H9 (cell line): ENCODE results near the gene ITPR2. TPM values are rescaled to one million over a fixed set of nuclear protein-coding genes. Genes with fewer than 3 reads are reported as not detected.

Experiments used
- DNase-seq: peaks from one replicate; pipeline ENCODE4 v3.0.0-alpha.2; 2017
- H2AFZ ChIP-seq: one replicate; pipeline ENCODE4 v1.6.1; 2013; ENCODE audit warnings: mild to moderate bottlenecking, low read length, control low read depth, moderate library complexity
- H2AK5ac ChIP-seq: 2 replicates; pipeline ENCODE4 v1.6.1; 2013; ENCODE audit warnings: low read length, control low read depth, mixed read lengths; ENCODE audit not compliant: insufficient read length
- H2BK120ac ChIP-seq: one replicate; pipeline ENCODE4 v1.6.1; 2013; ENCODE audit warnings: low read depth, mild to moderate bottlenecking, low read length, control low read depth, inconsistent platforms; ENCODE audit not compliant: poor library complexity, severe bottlenecking
- H2BK12ac ChIP-seq: 2 replicates; pipeline ENCODE4 v1.6.1; 2013; ENCODE audit warnings: low read length, control low read depth, mixed read lengths, low read depth; ENCODE audit not compliant: insufficient read length
- H2BK15ac ChIP-seq: 2 replicates; pipeline ENCODE4 v1.6.1; 2013; ENCODE audit warnings: low read depth, low read length, control low read depth
- H2BK20ac ChIP-seq: one replicate; pipeline ENCODE4 v1.6.1; 2013; ENCODE audit warnings: low read depth, mild to moderate bottlenecking, low read length, control low read depth, inconsistent platforms; ENCODE audit not compliant: poor library complexity, severe bottlenecking
- H2BK5ac ChIP-seq: 2 replicates; pipeline ENCODE4 v1.6.1; 2013; ENCODE audit warnings: low read length, control low read depth, mixed read lengths; ENCODE audit not compliant: insufficient read length
- H3K14ac ChIP-seq: 2 replicates; pipeline ENCODE4 v1.6.1; 2013; ENCODE audit warnings: low read length, control low read depth; ENCODE audit not compliant: insufficient read depth
- H3K18ac ChIP-seq: 2 replicates; pipeline ENCODE4 v1.6.1; 2013; ENCODE audit warnings: low read depth, mild to moderate bottlenecking, mixed read lengths, low read length, control low read depth; ENCODE audit not compliant: insufficient read length
- H3K23ac ChIP-seq: 2 replicates; pipeline ENCODE4 v1.6.1; 2013; ENCODE audit warnings: low read length, control low read depth, mixed read lengths, low read depth; ENCODE audit not compliant: insufficient read length
- H3K23me2 ChIP-seq: 2 replicates; pipeline ENCODE4 v1.6.1; 2013; ENCODE audit warnings: low read depth, mild to moderate bottlenecking, mixed read lengths, low read length, control low read depth; ENCODE audit not compliant: insufficient read length, poor library complexity, severe bottlenecking
- H3K27ac ChIP-seq: 2 replicates; pipeline ENCODE4 v1.5.1; 2013; ENCODE audit warnings: low read length, control low read depth, mixed read lengths, low read depth; ENCODE audit not compliant: insufficient read length
- H3K27me3 ChIP-seq: 2 replicates; pipeline ENCODE4 v1.6.1; 2013; ENCODE audit warnings: low read length, control low read depth, inconsistent platforms; ENCODE audit not compliant: insufficient read depth
- H3K4ac ChIP-seq: 2 replicates; pipeline ENCODE4 v1.6.1; 2013; ENCODE audit warnings: low read depth, mild to moderate bottlenecking, control low read depth, inconsistent platforms, low read length, moderate library complexity
- H3K4me1 ChIP-seq: 2 replicates; pipeline ENCODE4 v1.6.1; 2013; ENCODE audit warnings: low read length, control low read depth, inconsistent platforms; ENCODE audit not compliant: insufficient read depth
- H3K4me2 ChIP-seq: 2 replicates; pipeline ENCODE4 v1.6.1; 2013; ENCODE audit warnings: low read length, control low read depth, mixed read lengths; ENCODE audit not compliant: insufficient read length, insufficient read depth
- H3K56ac ChIP-seq: 2 replicates; pipeline ENCODE4 v1.6.1; 2013; ENCODE audit warnings: low read depth, mild to moderate bottlenecking, mixed read lengths, low read length, control low read depth; ENCODE audit not compliant: insufficient read length
- H3K79me1 ChIP-seq: 2 replicates; pipeline ENCODE4 v1.6.1; 2013; ENCODE audit warnings: low read depth, mild to moderate bottlenecking, moderate library complexity, low read length, control low read depth, inconsistent platforms; ENCODE audit not compliant: insufficient read depth, poor library complexity, severe bottlenecking
- H3K79me2 ChIP-seq: 2 replicates; pipeline ENCODE4 v1.6.1; 2013; ENCODE audit warnings: low read length, control low read depth, inconsistent platforms; ENCODE audit not compliant: insufficient read depth
- H3K9ac ChIP-seq: 2 replicates; pipeline ENCODE4 v1.6.1; 2013; ENCODE audit warnings: low read length, control low read depth, mixed read lengths; ENCODE audit not compliant: insufficient read length; ENCODE audit errors: extremely low read depth
- H3K9me3 ChIP-seq: one replicate; pipeline ENCODE4 v1.6.1; 2013; ENCODE audit warnings: low read depth, low read length, inconsistent platforms; ENCODE audit not compliant: control insufficient read depth
- H3T11ph ChIP-seq: one replicate; pipeline ENCODE4 v1.6.1; 2013; ENCODE audit warnings: mild to moderate bottlenecking, low read length, control low read depth, inconsistent platforms
- H4K20me1 ChIP-seq: one replicate; pipeline ENCODE4 v1.6.1; 2013; ENCODE audit not compliant: control insufficient read depth, insufficient read length, insufficient read depth
- H4K5ac ChIP-seq: 2 replicates; pipeline ENCODE4 v1.6.1; 2013; ENCODE audit warnings: low read depth, mild to moderate bottlenecking, mixed read lengths, low read length, control low read depth; ENCODE audit not compliant: insufficient read length
- H4K8ac ChIP-seq: replicated peaks from 2 replicates; pipeline ENCODE4 v1.6.1; 2013; ENCODE audit warnings: low read length, control low read depth, mixed read lengths, low read depth; ENCODE audit not compliant: insufficient read length
- H4K91ac ChIP-seq: 2 replicates; pipeline ENCODE4 v1.6.1; 2013; ENCODE audit warnings: low read depth, mild to moderate bottlenecking, moderate library complexity, mixed read lengths, low read length, control low read depth; ENCODE audit not compliant: insufficient read length
- H3K27ac Mint-ChIP-seq, 3 experiments: 2 replicates in 2 of 3; 3 replicates in 1 of 3; pipeline ENCODE4 v1.8.0; 2020 to 2021; ENCODE audit warnings: mixed read lengths in 3 of 3, mild to moderate bottlenecking in 1 of 3, moderate library complexity in 1 of 3
- H3K27me3 Mint-ChIP-seq: 2 replicates; pipeline ENCODE4 v1.8.0; 2021; ENCODE audit warnings: low read depth, mild to moderate bottlenecking, moderate library complexity, mixed read lengths
- H3K36me3 Mint-ChIP-seq, 3 experiments: 2 replicates in 2 of 3; 3 replicates in 1 of 3; pipeline ENCODE4 v1.8.0; 2020 to 2021; ENCODE audit warnings: low read depth in 3 of 3, mixed read lengths in 3 of 3; ENCODE audit not compliant: insufficient read depth in 1 of 3
- H3K4me1 Mint-ChIP-seq, 2 experiments: 2 replicates each; pipeline ENCODE4 v1.8.0; 2020; ENCODE audit warnings: mixed read lengths in 2 of 2
- H3K4me3 Mint-ChIP-seq, 2 experiments: 2 replicates in 1 of 2; 3 replicates in 1 of 2; pipeline ENCODE4 v1.8.0; 2020 to 2021; ENCODE audit warnings: mild to moderate bottlenecking in 2 of 2, mixed read lengths in 2 of 2, moderate library complexity in 1 of 2
- H3K9me3 Mint-ChIP-seq, 2 experiments: 2 replicates in 1 of 2; 3 replicates in 1 of 2; pipeline ENCODE4 v1.8.0; 2020; ENCODE audit warnings: mild to moderate bottlenecking in 2 of 2, mixed read lengths in 2 of 2, moderate library complexity in 1 of 2
- CTCF ChIP-seq: fragments of 200-600 bp; sonication (generic); conservative IDR thresholded peaks from 3 replicates; pipeline ENCODE4 v1.8.0; 2021; ENCODE audit warnings: antibody characterized with exemption, mild to moderate bottlenecking
- WGBS: extraction: QIAGEN DNeasy Blood & Tissue Kit; methylation state at CpG from one replicate; pipeline ENCODE4 v1.1.7; 2013; ENCODE audit warnings: missing lambda C conversion rate, low lambda C conversion rate, mixed read lengths; ENCODE audit not compliant: insufficient read length; ENCODE audit errors: extremely low coverage; 5-methylcytosine and 5-hydroxymethylcytosine counted together
- total RNA-seq: library from RNA; stranded (reverse); gene quantifications from 2 replicates; pipeline ENCODE4 v1.2.1, GENCODE V29; 2021

Gene ITPR2
- total RNA-seq, 1 experiment from 2014 or later, result 14.8 TPM

GRCh38 chr12:26713885-26714383 is 119.1 kb downstream of the ITPR2 start:
- Histone ChIP-seq H2BK15ac (no peak overlapping the region), H3K18ac (no peak overlapping the region), H3K23me2 (no peaks in the 10 kb centered on the region), H3T11ph (no peak overlapping the region), H4K5ac (no peak overlapping the region), H3K23ac (no peak overlapping the region), H2BK120ac (no peak overlapping the region), H3K27ac (no peak overlapping the region), H2BK12ac (no peak overlapping the region), H3K79me1 (no peaks in the 10 kb centered on the region), H3K4me2 (no peak overlapping the region), H3K4ac (no peak overlapping the region), H3K79me2 (no peaks in the 10 kb centered on the region), H3K27me3 (no peaks in the 10 kb centered on the region; the same call in 1 of the 2 replicates), H3K9me3 (no peaks in the 10 kb centered on the region), H3K14ac (no peak overlapping the region), H2BK20ac (no peak overlapping the region), H2AFZ (no peak overlapping the region), H3K56ac (no peak overlapping the region), H3K4me1 (peaks cover 3% of the 10 kb centered on the region; the same call in 1 of the 2 replicates), H4K20me1 (no peaks in the 10 kb centered on the region), H4K8ac (no peak overlapping the region), H2BK5ac (no peak overlapping the region), H3K9ac (no peak overlapping the region), H2AK5ac (no peak overlapping the region), H4K91ac (no peak overlapping the region)
- Mint-ChIP-seq H3K36me3 (peaks cover 0 to 6% (median 3%) of the 10 kb centered on the region in 3 experiments; a peak in 3 of 7 replicates), H3K27ac (no peak overlapping the region), H3K4me3 (no peak overlapping the region), H3K9me3 (no peaks in the 10 kb centered on the region), H3K27me3 (no peaks in the 10 kb centered on the region), H3K4me1 (peaks cover 18 to 24% of the 10 kb centered on the region in 2 experiments)
- no peak for DNase-seq
- no CpG with 5 or more reads among the region's 8 CpGs for WGBS
- no peak for TF ChIP-seq CTCF
